Measurements from ENCODE around the gene PLCH1.

DNA sequence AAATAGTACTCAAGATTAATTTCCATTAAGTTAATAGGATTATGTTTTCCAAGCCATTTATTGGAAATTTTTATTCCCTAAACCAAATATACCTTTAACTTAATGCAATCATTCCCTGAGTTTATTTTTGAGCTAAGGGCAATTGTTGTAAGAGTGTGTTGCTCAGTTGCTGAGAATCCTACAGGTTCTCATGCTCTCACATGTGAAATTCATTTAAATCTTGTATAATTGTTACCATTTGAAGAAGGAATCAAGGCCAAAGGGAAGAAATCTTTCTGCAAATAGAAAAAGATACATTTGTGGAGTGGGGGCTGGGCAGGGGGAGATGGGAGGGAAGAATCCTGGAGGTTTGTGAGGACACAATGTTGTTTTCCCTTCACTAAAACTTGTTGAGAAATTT lies 248.7 kb downstream of the PLCH1 start:
- no peak for TF ChIP-seq POLR2AphosphoS5 (IDR thresholded peaks at IDR 0.05; ENCODE audit: borderline replicate concordance, low read depth, low read length)
- no peak for TF ChIP-seq EZH2 (IDR thresholded peaks at IDR 0.05)
